ENCODE data around the gene FBXW9. TPM values are rescaled to one million over a fixed set of nuclear protein-coding genes. Genes with fewer than 3 reads are reported as not detected.

FBXW9 gene
- total RNA-seq (2021): 21.0 and 21.9 TPM in 2 replicates
- Bru-seq, nascent RNA: percentile 58 among the genes with signal in this experiment
- percentile 56 among the genes with signal in this experiment for BruChase-seq, experiment 1, labeled RNA remaining after a 2-hour chase
- percentile 61 among the genes with signal in this experiment for BruChase-seq, experiment 2, labeled RNA remaining after a 6-hour chase
- long read RNA-seq, transcript FBXW9-201 (10 exons, 1,738 nt): major isoform, 65 of 74 reads
- long read RNA-seq, partial matches to known transcripts: 1 of 74 reads
- long read RNA-seq, other reads (novel, unspliced or antisense): 8 of 74 reads

DNA sequence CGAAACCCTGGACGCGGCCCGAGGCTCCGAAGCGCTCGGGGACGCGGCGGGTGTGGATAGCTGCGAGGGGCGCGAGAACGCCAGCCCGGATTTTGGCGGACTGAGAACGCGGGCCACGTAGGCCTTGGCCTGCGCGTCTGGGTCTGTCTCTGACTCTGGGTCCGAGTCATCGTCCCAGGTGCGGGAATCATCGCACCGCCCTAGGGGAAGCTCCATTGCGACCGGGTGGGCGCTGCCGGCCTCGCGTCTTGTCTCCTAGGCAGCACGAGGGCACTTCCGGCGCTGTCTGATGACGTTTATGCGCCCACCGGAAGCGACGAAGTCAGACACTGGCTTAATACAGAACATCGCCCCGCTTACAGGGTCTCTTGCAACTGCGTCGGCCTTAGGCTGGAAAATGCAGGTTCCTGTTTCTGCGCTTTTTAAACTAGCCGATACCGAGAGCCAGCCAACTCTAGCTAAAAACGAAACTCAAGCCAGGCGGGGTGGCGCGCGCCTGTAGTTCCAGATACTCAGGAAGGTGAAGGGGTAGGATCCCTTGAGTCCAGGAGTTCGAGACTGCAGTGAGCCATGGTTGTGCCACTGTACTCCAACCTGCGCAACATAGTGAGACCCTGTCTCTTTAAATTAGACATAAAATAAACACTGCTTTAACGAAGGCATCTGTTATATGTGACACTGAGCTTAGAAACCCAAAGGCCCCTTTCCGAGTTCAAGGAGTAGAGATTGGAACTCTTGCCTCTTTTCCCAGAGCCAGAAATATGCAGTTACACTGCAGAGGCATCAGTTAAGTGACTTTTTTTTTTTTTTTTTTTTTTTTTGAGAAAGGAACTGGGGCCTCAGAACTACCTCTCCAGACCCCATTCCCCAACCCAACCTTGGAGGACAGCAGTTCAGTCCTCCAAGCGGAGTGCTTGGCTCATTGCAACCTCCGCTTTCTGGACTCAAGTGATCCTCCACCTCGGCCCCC lies at the start of gene FBXW9:
TSS of gene FBXW9 (minus strand) at position 266 of the 970 bp plus-strand sequence. CDS start at position 216, 50 bp downstream.
- intact Hi-C loops (cut with micrococcal nuclease; ENCODE audit: unreplicated experiment): no loop called here
- H3K4me2 ChIP-seq: peak within 1 kb of the TSS; percentile 95

DNA sequence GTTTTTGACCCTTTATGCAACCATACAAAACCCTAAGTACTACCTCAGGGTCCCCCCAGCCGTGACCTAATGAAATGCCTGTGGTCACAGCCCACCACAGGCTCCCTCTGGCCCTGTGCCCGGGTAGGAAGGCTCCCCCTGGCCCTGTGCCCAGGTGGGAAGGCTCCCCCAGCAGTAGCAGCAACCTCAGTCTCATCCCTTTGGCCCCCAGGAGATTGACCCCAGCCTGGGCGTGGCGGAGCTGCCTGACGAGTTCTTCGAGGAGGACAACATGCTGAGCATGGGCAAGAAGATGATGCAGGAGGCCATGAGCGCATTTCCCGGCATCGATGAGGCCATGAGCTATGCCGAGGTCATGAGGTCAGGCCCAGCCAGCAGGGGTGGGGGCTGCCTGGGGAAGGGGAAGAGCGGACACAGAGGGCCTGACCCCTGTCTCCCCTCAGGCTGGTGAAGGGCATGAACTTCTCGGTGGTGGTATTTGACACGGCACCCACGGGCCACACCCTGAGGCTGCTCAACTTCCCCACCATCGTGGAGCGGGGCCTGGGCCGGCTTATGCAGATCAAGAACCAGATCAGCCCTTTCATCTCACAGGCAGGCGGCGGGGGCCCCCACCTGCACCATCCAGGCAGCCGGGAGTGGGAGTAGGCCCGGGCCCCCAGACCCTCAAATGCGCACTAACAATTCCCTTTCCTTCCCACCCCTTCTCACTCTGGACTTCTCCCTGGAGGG lies 48.9 kb upstream of the FBXW9 start:
- intact Hi-C loops (cut with micrococcal nuclease; ENCODE audit: unreplicated experiment): no loop called here
- Histone ChIP-seq H2AFZ (no peak overlapping the region), H3K36me3 (ENCODE audit: low read depth) (peaks cover 17% of the 10 kb centered on the region), H4K20me1 (ENCODE audit: insufficient read depth) (peaks cover 4% of the 10 kb centered on the region; the same call in 1 of the 2 replicates), H3K27me3 (ENCODE audit: insufficient read depth, low read depth) (no peaks in the 10 kb centered on the region), H3K27ac (no peak overlapping the region), H3K4me2 (no peak overlapping the region), H3K79me2 (ENCODE audit: low read depth) (no peaks in the 10 kb centered on the region), H3F3A (ENCODE audit: insufficient read depth, low read depth) (peaks cover 24% of the 10 kb centered on the region), H3K4me3 (no peak overlapping the region), H3K4me1 (replicated peaks; ENCODE audit: insufficient read depth) (peaks cover 15% of the 10 kb centered on the region), H3K9me2 (ENCODE audit: insufficient read depth) (no peaks in the 10 kb centered on the region), H3K9me3 (ENCODE audit: insufficient read depth, low read depth) (no peaks in the 10 kb centered on the region)
- TF ChIP-seq, protein P1, sequence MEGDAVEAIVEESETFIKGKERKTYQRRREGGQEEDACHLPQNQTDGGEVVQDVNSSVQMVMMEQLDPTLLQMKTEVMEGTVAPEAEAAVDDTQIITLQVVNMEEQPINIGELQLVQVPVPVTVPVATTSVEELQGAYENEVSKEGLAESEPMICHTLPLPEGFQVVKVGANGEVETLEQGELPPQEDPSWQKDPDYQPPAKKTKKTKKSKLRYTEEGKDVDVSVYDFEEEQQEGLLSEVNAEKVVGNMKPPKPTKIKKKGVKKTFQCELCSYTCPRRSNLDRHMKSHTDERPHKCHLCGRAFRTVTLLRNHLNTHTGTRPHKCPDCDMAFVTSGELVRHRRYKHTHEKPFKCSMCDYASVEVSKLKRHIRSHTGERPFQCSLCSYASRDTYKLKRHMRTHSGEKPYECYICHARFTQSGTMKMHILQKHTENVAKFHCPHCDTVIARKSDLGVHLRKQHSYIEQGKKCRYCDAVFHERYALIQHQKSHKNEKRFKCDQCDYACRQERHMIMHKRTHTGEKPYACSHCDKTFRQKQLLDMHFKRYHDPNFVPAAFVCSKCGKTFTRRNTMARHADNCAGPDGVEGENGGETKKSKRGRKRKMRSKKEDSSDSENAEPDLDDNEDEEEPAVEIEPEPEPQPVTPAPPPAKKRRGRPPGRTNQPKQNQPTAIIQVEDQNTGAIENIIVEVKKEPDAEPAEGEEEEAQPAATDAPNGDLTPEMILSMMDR (conservative IDR thresholded peaks at IDR 0.05): no peak
- no peak for TF ChIP-seq EZH2 (IDR thresholded peaks at IDR 0.05; ENCODE audit: low read depth)
- BruUV-seq (replicated peaks): no TSS peak
- DNase-seq: peak; percentile 62 to 67
- POLR2A ChIA-PET (ENCODE audit: unreplicated experiment): interaction anchor here (0.7 kb wide), 1 partner anchor 30 kb away, joined by 3 read pairs; no protein-coding TSS in a partner anchor
- CTCF ChIA-PET: interaction anchor here (0.8 kb wide), 1 partner anchor 14 kb away, joined by 4 read pairs; no protein-coding TSS in a partner anchor

More for the DNA sequence above, at the start of gene FBXW9:
- ChIA-PET CTCF (interaction anchor here (0.5 kb wide), 1 partner anchor 276 kb away, joined by 5 read pairs; no protein-coding TSS in a partner anchor), POLR2A (ENCODE audit: unreplicated experiment) (interaction anchor here (0.7 kb wide), 1 partner anchor 64 kb away, joined by 6 read pairs; no protein-coding TSS in a partner anchor)
- Histone ChIP-seq H3K9me2 (ENCODE audit: insufficient read depth) (no peaks in the 10 kb centered on the region), H4K20me1 (ENCODE audit: insufficient read depth) (0 out of 2 replicates have a peak, but pooled peaks cover 3% of the 10 kb centered on the region), H3K79me2 (ENCODE audit: low read depth) (peaks cover 26% of the 10 kb centered on the region), H3K27me3 (ENCODE audit: insufficient read depth, low read depth) (no peaks in the 10 kb centered on the region), H3K27ac (peak within 1 kb of the TSS; percentile 48), H3K4me1 (replicated peaks; ENCODE audit: insufficient read depth) (peaks cover 8% of the 10 kb centered on the region; the same call in 1 of the 2 replicates), H3K36me3 (ENCODE audit: low read depth) (peaks cover 10% of the 10 kb centered on the region; the same call in 1 of the 2 replicates), H2AFZ (peak within 1 kb of the TSS; percentile 73), H3K9me3 (ENCODE audit: insufficient read depth, low read depth) (no peaks in the 10 kb centered on the region), H3K4me3 (peak within 1 kb of the TSS; percentile 72), H3F3A (ENCODE audit: insufficient read depth, low read depth) (peaks cover 46% of the 10 kb centered on the region)
- peak; percentile 90 to 91 for DNase-seq
- no peak for TF ChIP-seq EZH2 (IDR thresholded peaks at IDR 0.05; ENCODE audit: low read depth)
- TF ChIP-seq, protein P1 (conservative IDR thresholded peaks at IDR 0.05): no peak
- BruUV-seq (replicated peaks): TSS peak; percentile 96
